HG03039 (cell line): ENCODE results near the gene CARD14.

Experiments
- ATAC-seq: cut with Tn5 transposase; IDR thresholded peaks from one replicate; pipeline ENCODE4 v1.9.1; 2021; ENCODE audit warnings: mild to moderate bottlenecking, moderate library complexity; ENCODE audit not compliant: unreplicated experiment

The CARD14 gene

DNA sequence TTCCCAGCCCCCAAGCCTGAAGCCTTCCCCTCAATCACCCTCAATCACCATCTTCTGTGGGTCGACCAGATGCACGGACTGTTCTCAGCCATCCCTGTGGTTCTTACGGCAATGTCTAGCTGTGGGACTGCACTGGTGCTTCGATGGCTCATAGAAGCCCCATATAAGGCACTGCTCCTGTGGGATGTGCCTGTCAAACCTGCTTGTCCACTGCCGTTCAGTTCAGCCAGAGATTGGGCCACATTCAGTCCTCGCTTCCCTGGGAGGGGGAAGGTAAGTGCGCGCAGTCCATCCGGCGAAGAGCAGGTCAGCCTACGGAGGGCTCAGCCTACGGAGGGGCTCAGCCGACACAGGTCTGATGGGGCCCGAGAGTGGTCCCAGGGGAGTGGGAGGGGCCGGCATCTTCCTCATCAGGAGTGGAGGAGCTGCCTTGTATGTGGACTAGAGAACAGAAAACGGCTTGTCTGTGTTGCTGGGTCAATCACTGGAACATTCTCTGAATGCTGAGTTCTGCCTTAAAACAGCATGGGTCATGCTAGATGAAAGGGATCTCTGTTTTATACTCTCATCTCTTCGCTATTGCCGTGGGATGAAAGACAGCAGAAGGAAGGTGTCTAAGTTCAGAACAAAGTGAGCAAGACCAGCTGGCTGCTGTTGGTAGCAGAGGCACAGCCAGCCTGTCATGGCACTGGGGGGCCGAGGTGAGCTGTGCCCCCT, at the start of gene CARD14:
Gene CARD14 (plus strand): TSS at position 247 of the 717 bp plus-strand sequence. CDS start 11,409 bp downstream, outside the sequence.
- ATAC-seq, result no peak

DNA sequence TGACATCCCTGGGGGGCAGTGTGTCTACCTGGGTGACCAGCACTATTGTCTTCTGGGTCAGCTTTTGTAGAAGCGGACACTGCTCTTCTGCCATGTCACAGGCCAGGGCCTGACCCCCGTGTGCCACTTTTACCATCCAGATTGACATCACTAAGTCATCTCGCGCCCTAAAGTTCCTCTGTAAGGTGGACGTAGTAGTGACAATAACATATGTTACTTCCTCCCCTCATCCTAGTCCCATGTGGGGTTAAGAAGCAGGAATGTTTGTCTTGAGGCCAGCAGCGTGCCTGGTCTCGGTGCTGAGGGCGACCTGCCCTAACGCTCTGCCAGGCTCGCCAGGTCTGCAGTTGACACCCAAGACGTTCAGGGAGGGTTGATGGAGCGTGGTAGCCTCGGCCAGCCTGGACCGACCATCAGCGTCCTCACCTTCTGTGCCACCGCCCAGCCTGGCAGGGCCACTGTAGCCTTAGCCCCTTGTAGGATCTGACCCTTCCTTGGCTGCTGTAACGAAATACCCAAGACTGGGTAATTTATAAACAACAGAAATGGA, 47.7 kb upstream of the CARD14 start:
- no peak for ATAC-seq

DNA sequence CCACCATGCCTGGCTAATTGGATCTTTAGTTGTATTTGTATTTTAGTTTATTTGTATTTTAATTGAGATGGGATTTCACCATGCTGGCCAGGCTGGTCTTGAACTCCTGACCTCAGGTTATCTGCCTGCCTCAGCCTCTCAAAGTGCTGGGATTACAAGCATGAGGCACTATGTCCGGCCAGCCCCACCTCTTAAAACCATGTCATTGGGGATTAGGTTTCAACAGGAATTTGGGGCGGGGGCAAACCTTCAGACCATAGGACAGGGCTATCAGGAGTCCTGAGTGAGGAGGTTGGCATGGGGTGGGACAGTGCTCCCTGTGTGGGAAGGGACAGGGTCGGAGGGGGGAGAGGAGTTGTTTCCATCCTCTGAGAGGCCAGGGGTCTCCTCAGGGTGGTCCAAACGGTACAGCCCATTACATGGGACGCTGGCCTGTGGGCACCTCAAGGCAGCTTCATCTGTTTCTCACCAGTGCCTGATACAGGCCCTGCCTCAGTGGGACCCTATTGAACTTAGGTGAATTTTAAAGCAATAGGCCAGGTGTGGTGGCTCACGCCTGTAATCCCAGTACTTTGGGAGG, 46.8 kb upstream of the CARD14 start:
- no peak for ATAC-seq

DNA sequence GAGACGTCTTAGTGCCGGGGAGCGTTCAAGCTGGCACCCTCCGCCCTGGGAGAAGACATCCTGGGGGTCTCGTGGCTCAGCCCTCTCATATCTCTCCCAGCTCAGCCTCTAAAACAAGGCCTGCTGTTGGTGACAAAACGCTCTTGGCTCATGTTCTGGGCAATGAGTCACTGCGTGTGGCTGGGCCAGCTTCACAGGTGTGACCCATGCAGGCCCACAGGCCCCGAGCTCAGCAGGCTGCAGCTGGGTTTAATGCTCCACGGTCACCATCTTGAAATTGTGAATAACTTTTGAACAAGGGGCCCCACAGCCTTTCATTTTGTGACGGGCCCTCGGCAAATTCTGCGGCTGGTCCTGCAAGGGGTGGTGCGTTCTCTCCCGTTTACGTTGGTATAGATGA, 46.0 kb upstream of the CARD14 start:
- no peak for ATAC-seq

DNA sequence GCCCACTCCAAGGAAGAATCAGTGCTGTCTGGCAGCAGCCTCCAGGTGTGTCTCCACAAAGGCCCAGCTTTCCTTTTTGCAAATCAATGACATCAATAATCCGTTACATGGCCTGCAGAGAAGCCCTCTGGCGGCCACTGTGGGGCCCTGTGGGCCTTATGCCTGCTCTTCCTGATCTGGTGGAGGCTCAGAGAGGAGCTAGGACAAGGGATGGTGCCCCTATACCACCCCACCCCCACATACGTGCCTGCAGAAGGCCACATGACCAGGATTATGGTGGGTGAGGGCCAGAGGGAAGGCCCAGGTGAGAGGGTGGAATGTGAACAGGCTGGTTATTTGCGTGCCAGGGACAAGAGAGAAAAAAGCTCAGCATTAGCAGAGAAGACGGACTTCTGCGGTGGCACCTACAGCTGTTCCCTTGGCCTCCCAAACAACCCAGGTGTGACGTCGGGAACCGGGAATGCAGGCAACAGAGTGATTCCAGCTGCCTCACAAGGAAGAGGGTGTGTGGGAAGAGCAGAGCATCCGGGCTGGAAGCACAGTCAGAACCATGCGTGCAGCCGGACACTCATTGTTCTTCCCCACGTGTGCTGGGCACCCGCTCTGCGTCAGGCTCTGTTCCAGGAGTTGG, 45.4 kb upstream of the CARD14 start:
- ATAC-seq, result no peak

DNA sequence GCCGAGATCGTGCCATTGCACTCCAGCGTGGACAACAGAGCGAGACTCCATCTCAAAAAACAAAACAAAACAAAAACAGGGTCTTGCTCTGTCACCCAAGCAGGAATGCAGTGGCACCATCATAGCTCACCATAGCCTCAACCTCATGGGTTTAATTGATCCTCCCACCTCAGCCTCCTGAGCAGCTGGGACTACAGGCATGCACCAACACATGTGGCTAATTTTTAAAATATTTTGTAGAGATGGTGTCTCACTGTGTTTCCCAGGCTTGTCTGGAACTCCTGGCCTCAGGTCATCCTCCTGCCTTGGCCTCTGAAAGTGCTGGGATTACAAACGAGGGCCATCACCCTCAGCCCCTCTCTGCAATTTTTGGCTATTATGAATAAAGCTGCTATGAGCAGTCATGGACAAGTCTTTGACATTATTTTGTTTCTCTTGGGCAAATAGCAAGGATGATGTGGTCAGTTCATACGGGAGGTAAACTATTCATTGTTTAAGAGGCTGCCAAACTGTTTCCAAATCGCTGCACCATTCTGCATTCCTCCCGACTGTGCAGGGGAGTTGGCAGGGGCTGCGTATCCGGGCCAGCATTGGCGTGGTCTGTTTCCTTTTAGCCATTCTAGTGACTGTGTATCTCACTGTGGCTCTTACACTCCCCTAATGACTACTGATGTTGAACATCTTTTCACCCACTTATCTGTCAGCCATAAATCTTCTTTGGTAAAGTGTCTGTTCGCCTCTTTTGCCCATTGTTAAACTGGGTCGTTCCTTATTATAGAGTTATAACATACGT, 44.0 kb upstream of the CARD14 start:
- ATAC-seq, result no peak

DNA sequence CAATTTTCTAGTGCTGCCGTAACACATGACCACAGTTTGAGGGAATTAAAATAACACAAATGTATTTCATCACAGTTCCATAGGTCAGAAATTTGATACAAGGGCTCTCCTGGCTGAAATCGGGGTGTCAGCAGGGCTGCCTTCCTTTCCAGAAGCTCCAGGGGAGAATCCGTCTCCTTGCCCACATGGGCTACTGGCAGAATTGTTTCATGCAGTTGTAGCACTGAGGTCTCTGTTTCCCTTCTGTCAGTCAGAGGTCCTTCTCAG, 43.4 kb upstream of the CARD14 start:
- no peak for ATAC-seq

DNA sequence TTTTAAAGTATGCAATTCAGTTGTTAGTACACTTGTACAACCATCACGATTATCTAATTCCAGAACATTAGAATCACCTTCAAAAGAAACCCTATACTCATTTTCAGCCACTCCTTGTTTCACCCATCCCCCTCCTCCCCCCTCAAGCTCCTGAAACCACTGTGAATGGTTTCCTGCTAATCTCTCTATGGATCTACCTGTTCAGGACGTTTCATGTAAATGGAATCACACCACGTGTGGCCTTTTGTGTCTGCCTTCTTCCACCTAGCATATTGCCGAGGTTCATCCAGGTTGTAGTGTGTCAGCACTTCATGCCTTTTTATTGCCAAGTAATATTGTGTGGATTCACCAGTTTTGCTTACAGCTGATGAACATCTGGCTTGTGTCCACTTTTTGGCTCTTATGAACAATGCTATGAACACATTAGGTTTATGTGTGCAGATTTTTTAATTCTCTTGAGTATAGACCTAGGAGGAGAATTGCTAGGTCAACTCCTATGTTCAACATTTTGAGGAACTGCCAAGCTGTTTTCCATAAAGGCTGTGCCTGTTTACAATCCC, 40.7 kb upstream of the CARD14 start:
- no peak for ATAC-seq

DNA sequence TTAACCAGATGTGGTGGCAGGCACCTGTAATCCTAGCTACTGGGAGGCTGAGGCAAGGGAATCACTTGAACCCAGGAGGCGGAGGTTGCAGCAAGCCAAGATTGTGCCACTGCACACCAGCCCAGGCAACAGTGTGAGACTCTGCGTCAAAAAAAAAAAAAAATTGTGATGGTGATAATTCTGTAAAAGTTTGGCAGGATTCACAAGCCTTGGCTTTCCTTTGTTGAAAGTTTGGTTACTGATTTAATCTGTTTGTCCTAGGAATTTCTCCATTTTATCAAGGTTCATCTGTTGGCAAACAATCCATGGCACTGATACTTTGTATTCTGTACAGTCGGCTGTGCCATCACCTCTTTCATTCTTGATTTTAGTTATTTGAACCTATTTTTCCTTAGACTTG, 38.8 kb upstream of the CARD14 start:
- ATAC-seq, result no peak

DNA sequence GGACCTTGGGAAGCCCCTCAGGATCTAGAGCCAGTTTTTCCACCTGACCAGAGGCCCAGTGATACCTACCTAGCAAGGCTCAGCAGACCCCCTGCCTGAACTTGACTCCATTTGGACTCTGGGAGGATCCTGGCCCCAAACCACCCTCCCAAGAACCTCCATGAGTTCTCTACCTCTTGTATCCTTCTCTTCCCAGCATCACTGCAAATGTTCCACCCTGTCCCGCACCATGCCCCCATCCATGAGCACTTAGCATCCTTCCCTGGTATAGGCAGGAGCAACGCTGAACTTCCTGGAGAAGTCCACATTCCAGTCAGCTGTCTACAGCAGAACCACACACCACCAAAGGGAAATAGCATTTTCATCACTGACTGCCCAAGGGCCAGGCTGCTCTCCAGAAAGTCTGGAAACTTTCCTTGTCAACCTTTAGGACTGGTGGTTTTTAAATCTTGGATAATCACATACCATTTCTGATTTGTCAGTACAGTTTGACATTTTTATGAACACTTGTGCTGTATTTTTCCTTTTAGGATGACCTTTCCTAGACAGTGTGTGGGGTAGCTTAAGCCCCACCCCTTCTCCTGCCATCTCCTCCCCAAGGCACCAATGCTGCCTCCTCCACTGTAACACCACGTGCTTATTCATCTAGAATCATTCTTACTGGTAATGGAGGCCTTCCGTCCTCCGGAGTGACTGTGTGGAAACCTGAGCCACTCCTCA, 36.8 kb upstream of the CARD14 start:
- no peak for ATAC-seq

DNA sequence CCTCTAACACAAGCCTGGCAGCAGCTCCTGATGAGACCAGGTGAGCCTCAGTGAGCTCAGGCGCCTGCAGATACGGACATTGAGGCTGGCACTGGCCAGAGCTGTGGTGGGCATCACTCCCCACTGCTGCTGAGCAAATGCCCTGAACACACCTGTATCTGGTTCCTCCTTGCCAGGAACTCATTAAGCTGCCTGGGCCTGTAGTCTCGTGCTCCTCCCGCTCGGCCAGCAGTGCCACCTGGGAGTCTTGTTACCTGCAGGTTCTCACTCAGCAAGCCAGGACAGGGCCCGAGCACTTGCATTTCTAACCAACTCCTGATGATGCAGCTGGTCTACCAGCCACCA, 36.2 kb upstream of the CARD14 start:
- no peak for ATAC-seq

DNA sequence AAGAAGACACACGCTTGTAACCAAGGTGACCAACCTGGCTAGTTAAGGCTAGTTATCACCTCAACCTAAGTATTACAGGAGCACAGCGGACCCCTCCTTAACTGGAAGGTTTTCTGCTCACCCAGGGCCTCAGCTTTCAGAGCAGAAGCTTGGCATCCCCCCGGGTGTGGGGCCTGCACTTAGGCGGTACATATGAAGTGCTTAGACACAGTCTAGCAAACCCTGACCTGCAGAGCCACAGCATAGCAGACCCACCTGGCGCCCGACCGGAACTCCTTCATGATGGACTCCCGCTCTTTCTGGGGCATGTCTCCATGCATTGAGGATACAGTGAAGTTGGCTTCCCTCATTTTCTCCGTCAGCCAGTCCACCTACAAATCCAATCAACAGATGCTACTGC, 32.7 kb upstream of the CARD14 start:
- ATAC-seq, result no peak

DNA sequence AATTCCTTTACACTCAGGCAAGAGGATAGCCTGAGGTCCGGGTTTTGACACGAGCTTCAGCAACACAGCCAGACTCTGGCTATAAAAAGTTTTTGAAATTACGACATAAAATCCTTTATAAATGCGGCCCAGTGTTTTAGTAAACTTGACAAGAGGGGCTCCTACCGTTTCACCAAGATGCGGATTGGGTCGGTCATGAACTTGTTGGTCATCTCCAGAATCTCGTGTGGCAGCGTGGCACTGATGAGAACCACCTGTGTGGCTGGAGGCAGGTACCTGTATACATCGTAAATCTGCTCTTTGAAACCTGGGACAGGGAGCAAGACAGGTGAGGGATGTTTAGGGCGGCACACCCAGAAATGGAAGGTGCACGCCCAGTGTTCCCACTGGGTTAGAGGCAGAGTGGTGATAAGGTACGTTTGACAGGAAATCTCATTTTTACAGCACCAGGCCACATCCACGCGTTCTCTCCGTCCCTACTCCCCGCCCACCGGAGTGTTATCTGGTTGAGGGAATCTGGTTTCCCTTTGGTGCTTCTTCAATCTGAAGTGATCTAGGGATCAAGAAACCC, 30.9 kb upstream of the CARD14 start:
- ATAC-seq, result no peak

DNA sequence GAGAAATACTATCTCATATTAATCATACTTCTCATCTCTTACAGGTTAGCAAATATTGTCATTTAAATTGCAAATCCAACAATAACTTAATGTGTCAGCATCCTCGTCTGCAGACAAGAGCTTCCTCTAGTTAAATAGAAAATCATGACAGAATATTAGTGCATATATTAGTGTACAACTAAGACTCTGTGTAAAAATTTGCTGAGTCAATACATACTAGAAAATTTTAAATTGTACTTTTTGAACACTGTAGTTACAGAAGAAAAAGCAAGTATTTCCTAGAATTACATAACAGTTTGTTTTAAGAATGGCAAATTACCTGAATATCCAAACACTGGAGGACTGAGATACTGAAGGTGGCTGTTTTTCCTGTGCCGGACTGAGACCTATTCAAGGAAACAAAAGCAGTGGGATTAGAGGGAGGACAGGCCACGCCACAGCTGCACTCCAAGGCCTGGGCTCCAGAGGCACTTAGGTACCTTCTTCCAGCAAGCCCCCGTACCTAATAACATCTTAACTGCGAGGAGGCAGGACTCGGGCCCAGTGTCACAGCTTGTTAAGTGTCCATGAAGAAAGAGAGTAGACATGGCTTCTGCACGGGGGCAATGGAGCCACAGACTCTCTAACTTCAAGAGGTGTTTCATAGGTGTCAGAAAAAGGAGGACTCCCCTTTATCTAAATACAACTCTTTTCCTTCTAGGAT, 28.2 kb upstream of the CARD14 start:
- no peak for ATAC-seq

DNA sequence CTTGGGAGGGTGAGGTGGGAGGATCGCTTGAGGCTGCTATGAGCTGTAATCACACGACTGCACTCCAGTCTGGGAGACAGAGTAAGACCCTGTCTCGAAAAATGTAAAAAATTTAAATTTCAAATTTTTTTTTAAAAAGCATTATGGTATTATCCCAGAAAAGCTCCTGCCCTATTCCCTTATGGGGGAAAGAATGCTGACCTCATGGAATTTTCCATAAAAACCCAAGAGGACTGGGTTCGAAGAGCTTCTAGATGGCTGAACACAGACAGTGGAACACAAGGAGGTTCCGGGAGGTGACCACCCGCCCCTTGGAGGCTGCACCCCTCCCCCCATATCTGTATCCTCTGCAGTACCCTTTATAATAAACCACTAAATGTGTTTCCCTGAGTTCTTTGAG, 26.9 kb upstream of the CARD14 start:
- ATAC-seq, result no peak

DNA sequence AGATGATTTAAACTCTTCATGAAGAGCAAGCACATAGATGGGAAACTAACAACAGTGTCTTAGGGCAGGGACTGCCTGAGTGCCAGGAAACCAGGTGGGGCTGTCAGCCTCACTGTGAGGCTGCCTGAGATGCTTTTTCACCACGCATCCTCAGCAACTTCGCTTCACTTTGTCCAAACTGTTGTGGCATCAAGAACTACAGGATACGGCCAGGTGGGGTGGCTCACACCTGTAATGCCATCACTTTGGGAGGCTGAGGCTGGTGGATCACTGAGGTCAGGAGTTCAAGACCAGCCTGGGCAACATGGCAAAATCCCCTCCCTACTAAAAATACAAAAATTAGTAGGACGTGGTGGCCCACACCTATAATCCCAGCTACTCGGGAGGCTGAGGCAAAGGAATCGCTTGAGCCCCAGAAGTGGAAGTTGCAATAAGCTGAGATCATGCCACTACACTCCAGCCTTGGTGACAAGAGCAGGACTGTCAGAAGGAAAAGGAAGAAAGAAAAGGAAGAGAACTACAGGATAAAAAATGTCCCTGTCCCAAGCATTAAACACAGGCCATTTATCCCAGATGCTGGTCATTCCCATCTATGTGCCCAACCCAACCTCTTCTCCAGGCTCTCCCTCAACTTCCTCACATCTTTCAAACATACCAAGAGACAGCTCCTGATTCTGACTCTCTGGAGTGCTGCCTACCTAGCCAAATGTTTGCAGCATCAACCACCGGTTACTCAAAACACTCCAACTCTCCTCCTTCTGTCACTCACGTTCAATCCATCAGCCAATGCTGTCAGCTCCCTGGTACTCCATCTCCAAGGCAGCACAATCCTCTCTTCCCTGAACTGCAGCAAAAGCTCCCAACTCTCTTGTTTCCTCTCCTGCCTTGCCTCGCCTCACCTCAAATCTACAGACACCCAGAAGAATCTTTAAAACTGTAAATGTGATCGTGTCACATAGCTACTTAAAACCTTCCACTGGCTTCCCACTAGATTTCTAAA, 24.5 kb upstream of the CARD14 start:
- no peak for ATAC-seq

DNA sequence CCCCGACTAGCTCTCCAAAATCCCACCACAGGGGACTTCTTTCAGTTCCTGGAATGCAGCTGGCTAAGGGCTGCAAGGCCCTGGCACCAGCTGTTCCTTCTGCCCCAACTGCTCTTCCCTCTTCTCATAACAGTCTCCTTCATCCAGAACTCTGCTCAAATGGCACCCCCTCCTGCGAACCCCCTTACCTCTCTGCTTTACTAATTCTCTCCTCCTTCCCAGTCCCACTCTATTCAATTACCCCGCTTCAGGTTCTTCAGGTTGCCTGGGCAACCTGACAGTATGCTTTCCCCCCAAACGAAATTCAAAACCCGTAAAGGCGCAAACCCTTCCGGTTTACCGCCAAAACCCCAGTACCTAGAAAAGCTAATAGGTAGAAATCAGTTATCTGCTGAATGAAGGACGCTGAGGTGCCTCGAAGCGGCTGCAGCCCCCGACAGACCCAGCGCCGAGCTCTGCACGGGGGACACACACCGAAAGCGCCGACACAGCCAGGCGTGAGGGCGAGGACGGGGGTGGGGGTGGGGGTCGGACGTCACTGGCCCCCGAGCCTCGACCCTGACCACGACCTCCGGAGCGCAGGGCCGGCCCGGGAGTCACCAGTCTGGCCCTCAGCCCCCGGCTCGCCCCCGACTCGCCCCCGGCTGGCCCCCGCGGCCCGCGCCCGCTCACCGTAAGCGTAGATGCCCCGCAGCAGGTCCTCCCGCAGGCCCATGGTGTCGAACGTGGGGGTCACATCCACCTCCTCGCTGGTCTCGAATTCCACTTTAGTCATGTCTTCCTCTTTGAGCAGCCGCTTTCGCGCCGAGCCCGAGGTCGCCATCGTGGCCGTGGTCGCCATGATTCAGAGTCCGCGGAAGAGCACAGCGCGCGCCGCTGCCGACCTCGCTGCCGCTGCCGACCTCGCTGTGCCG, 23.5 kb upstream of the CARD14 start:
- peak; percentile 19 for ATAC-seq
